ENCODE measurements around the gene RNF225. TPM values are rescaled to one million over a fixed set of nuclear protein-coding genes. Genes with fewer than 3 reads are reported as not detected.

Gene RNF225
- total and polyA plus RNA-seq, 8 donors, result 1.9 to 3.2 TPM; not detected in 6

DNA sequence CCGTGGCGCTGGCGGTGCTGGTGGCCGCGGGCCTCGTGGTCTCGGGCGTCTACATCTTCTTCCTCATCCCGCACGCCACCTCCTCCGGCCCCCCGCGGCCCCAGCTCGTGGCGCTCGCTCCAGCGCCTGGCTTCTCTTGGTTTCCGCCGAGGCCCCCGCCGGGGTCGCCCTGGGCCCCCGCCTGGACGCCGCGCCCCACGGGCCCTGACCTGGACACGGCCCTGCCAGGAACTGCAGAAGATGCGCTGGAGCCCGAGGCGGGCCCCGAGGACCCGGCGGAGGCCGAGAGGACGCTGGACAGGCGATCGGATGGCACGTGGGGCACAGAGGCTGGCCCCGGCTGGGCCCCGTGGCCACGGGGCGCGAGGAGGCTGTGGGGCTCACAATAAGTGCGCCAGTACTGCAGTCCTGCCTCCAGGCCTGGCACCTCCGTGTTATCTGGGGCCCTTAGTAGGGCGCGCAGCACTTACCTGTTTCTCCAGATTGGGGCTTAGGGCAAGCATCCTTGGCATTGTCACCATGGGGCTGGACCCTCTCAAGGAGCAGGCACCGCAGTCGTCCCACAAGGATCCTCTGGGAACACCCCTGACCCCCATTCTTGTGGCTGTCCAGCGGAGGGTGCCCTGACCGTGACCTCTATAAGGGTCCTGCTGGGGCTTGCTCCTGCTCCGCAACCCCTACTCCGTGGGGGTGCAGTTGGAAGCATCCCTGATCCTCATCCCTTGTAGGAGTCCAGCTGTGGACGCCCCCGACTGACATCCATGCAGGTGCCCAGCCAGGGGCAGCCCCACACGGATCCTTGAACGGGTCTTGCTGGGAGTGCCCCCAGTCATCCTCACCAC is 1.5 kb downstream of the RNF225 start:
- no peaks in the 10 kb centered on the region for H3K9me3 ChIP-seq
- peak overlapping the region in 1 of 2 donors; percentile 9 for H3K4me3 ChIP-seq
- TF ChIP-seq, protein P1, sequence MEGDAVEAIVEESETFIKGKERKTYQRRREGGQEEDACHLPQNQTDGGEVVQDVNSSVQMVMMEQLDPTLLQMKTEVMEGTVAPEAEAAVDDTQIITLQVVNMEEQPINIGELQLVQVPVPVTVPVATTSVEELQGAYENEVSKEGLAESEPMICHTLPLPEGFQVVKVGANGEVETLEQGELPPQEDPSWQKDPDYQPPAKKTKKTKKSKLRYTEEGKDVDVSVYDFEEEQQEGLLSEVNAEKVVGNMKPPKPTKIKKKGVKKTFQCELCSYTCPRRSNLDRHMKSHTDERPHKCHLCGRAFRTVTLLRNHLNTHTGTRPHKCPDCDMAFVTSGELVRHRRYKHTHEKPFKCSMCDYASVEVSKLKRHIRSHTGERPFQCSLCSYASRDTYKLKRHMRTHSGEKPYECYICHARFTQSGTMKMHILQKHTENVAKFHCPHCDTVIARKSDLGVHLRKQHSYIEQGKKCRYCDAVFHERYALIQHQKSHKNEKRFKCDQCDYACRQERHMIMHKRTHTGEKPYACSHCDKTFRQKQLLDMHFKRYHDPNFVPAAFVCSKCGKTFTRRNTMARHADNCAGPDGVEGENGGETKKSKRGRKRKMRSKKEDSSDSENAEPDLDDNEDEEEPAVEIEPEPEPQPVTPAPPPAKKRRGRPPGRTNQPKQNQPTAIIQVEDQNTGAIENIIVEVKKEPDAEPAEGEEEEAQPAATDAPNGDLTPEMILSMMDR (IDR thresholded peaks at IDR 0.05), result no peak
- H3K36me3 ChIP-seq, result peaks cover 3 to 34% of the 10 kb centered on the region in 2 donors
- H3K27ac ChIP-seq, result no peak overlapping the region
- DNase-seq, result no peak
- H3K27me3 ChIP-seq, result peaks cover 5 to 33% of the 10 kb centered on the region in 2 donors
- intact Hi-C loops (cut with DNase I), result no loop called here
- ATAC-seq, result no peak
- peaks cover 6 to 21% of the 10 kb centered on the region in 2 donors for H3K4me1 ChIP-seq

DNA sequence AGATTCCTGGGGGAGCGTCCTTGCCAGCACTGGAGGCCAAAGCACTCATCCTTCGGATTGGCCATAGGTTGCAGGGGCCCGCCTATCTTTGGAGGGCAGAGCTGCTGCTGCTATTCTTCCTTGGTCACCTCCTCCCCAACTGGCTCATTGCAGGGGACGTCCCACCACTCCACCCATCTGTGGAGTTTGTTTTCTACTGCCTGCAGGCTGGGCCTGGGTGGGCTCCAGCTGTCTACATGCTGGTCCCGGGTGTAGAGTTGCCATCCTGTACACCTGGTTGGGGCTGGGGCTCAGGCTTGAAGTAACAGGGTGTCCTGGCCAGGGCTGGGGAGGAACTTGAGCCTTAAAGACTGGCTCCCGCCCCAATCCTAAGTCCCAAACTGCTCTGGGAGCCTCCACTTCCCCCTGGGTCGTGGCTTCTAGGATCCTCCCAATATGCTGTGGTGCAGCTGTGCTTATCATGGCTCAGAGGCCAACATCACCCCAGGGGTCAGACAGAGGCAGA is 2.1 kb downstream of the RNF225 start:
- Histone ChIP-seq H3K4me1 (peaks cover 9 to 25% of the 10 kb centered on the region in 2 donors), H3K4me3 (no peak overlapping the region), H3K27me3 (peaks cover 5 to 33% of the 10 kb centered on the region in 2 donors), H3K9me3 (no peaks in the 10 kb centered on the region), H3K27ac (no peak overlapping the region), H3K36me3 (peaks cover 3 to 28% of the 10 kb centered on the region in 2 donors)
- DNase-seq, result no peak
- no peak for ATAC-seq
- TF ChIP-seq, protein P1 (IDR thresholded peaks at IDR 0.05), result no peak
- intact Hi-C loops (cut with DNase I), result no loop called here

DNA sequence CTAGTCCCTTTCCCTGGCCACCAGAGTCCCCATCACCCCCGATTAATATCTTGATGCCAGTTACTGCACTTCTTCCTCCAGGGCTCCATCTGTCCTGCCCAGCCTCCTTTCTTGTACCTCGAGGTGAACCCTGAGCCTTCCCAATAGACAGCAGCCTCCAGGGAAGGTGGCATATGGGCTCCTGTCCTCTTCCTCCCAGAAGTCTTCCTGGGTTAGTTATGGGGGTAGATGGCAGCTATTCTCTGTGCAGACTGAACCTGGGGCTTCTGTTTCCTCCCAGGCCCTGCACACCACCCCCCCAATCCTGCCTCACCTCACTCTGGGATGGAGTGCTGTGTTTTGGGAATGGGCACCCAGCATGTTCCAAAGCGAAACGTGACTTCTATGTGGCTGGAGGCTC is 2.6 kb downstream of the RNF225 start:
- TF ChIP-seq, protein P1 (IDR thresholded peaks at IDR 0.05), result no peak
- Histone ChIP-seq H3K4me3 (no peak overlapping the region), H3K27me3 (peaks cover 5 to 33% of the 10 kb centered on the region in 2 donors), H3K9me3 (no peaks in the 10 kb centered on the region), H3K27ac (no peak overlapping the region), H3K4me1 (peaks cover 9 to 25% of the 10 kb centered on the region in 2 donors), H3K36me3 (peaks cover 2 to 23% of the 10 kb centered on the region in 2 donors)
- ATAC-seq (no peak), DNase-seq (no peak)
- intact Hi-C loops (cut with DNase I), result no loop called here

DNA sequence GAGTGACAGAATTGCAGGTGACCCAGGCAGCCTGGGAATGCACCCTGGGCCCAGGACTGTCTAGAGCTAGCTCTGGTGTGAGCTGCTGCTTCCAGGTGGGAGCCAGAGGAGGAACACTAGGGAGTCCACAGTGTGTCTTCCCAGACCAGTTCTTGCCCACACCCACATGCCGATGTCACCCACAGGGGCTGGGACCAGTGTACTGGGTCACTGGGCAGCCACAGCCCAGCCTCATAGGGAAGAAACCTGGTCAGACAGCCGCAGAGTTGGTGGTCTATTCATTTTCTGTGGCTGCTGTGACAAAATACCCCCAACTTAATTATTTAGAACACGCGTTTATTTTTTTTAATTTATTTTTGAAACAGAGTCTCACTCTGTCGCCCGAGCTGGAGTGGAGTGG is 3.1 kb downstream of the RNF225 start:
- no peak overlapping the region for H3K27ac ChIP-seq
- H3K9me3 ChIP-seq, result no peaks in the 10 kb centered on the region
- intact Hi-C loops (cut with DNase I), result no loop called here
- DNase-seq, result no peak
- ATAC-seq, result no peak
- no peak overlapping the region for H3K4me3 ChIP-seq
- peaks cover 5 to 33% of the 10 kb centered on the region in 2 donors for H3K27me3 ChIP-seq
- TF ChIP-seq, protein P1 (IDR thresholded peaks at IDR 0.05), result no peak
- H3K4me1 ChIP-seq, result peaks cover 9 to 25% of the 10 kb centered on the region in 2 donors
- peaks cover 0 to 18% of the 10 kb centered on the region in 2 donors for H3K36me3 ChIP-seq

DNA sequence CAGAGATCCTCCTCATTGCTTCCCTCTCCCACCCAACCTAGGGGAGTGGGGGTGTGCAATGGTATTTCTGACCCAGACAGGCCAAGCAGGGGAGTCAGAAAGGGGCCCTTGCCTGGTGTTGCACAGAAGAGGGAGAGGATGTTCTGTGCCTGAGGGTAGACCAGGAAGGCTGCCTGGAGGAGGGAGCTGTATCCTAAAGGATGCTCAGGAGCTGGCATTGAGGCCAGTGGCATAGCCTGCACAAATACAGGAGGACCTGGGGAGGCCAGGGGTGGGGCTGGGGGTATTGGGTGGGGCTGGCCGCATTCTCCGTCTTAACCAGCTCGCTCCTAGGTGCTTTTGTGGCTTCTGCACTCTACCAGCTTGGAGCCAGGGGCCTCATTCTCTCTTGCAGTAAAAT is 4.4 kb downstream of the RNF225 start:
- Histone ChIP-seq H3K4me3 (peak overlapping the region in 1 of 2 donors; percentile 62), H3K4me1 (peaks cover 9 to 25% of the 10 kb centered on the region in 2 donors), H3K27me3 (peaks cover 5 to 33% of the 10 kb centered on the region in 2 donors), H3K36me3 (peaks cover 0 to 5% of the 10 kb centered on the region in 2 donors), H3K27ac (no peak overlapping the region), H3K9me3 (no peaks in the 10 kb centered on the region)
- intact Hi-C loops (cut with DNase I), result no loop called here
- TF ChIP-seq, protein P1 (IDR thresholded peaks at IDR 0.05), result no peak
- DNase-seq, result no peak
- no peak for ATAC-seq
